IMR-90 (cell line): ENCODE results near the gene PRKCE.

Experiments
- BHLHE40 ChIP-seq: fragments of 150-350 bp; IDR thresholded peaks from 2 replicates; pipeline ENCODE4 v1.6.1; 2016; ENCODE audit warnings: mild to moderate bottlenecking, low read depth, low read length
- MAFK ChIP-seq: IDR thresholded peaks from 2 replicates; pipeline ENCODE4 v1.6.1; 2012; ENCODE audit warnings: low read depth, low read length, improper control_type of control experiment
- NFE2L2 ChIP-seq: fragments of 150-350 bp; IDR thresholded peaks from 2 replicates; pipeline ENCODE4 v1.6.1; 2016; ENCODE audit warnings: low read depth, mild to moderate bottlenecking, low read length
- POLR2A ChIP-seq: IDR thresholded peaks from 2 replicates; pipeline ENCODE4 v1.6.1; 2012; ENCODE audit warnings: mild to moderate bottlenecking, low read depth, low read length
- RCOR1 ChIP-seq: IDR thresholded peaks from 2 replicates; pipeline ENCODE4 v1.6.1; 2012; ENCODE audit warnings: mild to moderate bottlenecking, low read length, improper control_type of control experiment; ENCODE audit not compliant: insufficient replicate concordance
- SMC3 ChIP-seq: fragments of 150-350 bp; IDR thresholded peaks from 2 replicates; pipeline ENCODE4 v1.6.1; 2016; ENCODE audit warnings: low read depth, mild to moderate bottlenecking, antibody characterized with exemption, low read length, moderate library complexity
- TF ChIP-seq, protein P1 (sequence below): conservative IDR thresholded peaks from 2 replicates; pipeline ENCODE4 v1.5.1; 2012; ENCODE audit warnings: mild to moderate bottlenecking, low read depth, low read length, improper control_type of control experiment
- TF ChIP-seq, protein P2 (sequence below): fragments of 150-350 bp; IDR thresholded peaks from 2 replicates; pipeline ENCODE4 v1.6.1; 2017; ENCODE audit warnings: mild to moderate bottlenecking, antibody characterized with exemption, low read length, low read depth

DNA sequence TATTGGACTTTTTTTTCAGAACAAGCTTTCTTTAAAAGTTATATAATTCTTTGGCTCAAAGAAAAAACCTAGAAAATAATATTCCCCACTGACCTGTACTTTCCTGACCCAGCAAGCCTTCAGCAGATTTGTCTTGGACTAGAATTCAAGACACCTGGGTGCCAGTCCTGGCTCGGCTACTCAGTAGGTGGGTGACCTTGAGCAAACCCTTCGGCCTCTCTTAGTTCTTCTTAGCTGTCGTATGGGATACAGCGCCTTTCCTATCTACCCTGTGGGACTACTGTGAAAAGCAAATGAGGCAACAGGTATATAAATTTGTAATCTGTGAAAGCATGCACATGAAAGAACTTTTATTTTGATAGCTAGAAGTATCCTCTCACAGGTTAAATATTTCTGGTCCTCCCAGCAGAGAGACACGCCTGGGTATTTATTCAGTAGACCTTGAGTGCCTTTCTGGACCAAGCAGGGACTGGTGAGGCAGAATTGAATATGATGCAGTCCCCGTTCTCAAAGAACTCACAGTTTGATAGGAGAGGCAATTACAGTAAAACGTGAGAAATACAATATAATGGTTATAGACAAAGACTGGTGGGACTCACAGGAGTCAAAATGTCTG lies 576.3 kb downstream of the PRKCE start:
- TF ChIP-seq, protein P1, sequence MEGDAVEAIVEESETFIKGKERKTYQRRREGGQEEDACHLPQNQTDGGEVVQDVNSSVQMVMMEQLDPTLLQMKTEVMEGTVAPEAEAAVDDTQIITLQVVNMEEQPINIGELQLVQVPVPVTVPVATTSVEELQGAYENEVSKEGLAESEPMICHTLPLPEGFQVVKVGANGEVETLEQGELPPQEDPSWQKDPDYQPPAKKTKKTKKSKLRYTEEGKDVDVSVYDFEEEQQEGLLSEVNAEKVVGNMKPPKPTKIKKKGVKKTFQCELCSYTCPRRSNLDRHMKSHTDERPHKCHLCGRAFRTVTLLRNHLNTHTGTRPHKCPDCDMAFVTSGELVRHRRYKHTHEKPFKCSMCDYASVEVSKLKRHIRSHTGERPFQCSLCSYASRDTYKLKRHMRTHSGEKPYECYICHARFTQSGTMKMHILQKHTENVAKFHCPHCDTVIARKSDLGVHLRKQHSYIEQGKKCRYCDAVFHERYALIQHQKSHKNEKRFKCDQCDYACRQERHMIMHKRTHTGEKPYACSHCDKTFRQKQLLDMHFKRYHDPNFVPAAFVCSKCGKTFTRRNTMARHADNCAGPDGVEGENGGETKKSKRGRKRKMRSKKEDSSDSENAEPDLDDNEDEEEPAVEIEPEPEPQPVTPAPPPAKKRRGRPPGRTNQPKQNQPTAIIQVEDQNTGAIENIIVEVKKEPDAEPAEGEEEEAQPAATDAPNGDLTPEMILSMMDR, result no peak
- no peak for TF ChIP-seq POLR2A
- TF ChIP-seq BHLHE40, result no peak
- no peak for TF ChIP-seq MAFK
- no peak for TF ChIP-seq RCOR1
- TF ChIP-seq, protein P2, sequence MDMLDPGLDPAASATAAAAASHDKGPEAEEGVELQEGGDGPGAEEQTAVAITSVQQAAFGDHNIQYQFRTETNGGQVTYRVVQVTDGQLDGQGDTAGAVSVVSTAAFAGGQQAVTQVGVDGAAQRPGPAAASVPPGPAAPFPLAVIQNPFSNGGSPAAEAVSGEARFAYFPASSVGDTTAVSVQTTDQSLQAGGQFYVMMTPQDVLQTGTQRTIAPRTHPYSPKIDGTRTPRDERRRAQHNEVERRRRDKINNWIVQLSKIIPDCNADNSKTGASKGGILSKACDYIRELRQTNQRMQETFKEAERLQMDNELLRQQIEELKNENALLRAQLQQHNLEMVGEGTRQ, result no peak
- TF ChIP-seq NFE2L2, result no peak
- TF ChIP-seq SMC3, result no peak
